ENCODE data around the gene KISS1.

KISS1 gene

GRCh38 chr1:204192046-204192445, 4.2 kb downstream of the KISS1 start:
- TF ChIP-seq, protein P1, sequence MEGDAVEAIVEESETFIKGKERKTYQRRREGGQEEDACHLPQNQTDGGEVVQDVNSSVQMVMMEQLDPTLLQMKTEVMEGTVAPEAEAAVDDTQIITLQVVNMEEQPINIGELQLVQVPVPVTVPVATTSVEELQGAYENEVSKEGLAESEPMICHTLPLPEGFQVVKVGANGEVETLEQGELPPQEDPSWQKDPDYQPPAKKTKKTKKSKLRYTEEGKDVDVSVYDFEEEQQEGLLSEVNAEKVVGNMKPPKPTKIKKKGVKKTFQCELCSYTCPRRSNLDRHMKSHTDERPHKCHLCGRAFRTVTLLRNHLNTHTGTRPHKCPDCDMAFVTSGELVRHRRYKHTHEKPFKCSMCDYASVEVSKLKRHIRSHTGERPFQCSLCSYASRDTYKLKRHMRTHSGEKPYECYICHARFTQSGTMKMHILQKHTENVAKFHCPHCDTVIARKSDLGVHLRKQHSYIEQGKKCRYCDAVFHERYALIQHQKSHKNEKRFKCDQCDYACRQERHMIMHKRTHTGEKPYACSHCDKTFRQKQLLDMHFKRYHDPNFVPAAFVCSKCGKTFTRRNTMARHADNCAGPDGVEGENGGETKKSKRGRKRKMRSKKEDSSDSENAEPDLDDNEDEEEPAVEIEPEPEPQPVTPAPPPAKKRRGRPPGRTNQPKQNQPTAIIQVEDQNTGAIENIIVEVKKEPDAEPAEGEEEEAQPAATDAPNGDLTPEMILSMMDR (IDR thresholded peaks at IDR 0.05): no peak

- TF ChIP-seq, protein P1 (IDR thresholded peaks at IDR 0.05): no peak
Observed at GRCh38 chr1:204191456-204191855, 4.8 kb downstream of the KISS1 start.

GRCh38 chr1:204190212-204191211, 5.8 kb downstream of the KISS1 start:
- TF ChIP-seq, protein P1 (IDR thresholded peaks at IDR 0.05): no peak

- TF ChIP-seq, protein P1 (IDR thresholded peaks at IDR 0.05): no peak
Observed at GRCh38 chr1:204188959-204189639, 7.2 kb downstream of the KISS1 start.

DNA sequence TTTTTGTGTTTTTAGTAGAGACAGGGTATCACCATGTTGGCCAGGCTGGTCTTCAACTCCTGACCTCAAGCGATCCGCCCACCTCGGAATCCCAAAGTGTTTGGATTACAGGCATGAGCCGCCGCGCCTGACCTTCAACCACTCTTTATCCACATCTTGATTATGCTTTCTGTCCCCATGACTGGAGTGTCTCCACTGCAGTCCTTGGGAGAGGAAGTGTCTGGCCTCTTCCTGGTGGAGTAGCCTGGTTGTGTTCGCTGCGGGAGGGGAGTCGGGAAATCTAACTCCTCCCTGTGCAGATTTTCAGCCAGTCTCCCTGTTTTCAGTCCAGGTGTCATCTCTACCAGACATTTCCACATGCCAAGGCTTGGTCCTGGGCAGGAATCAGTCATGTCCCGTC, 9.7 kb downstream of the KISS1 start:
- TF ChIP-seq, protein P1 (IDR thresholded peaks at IDR 0.05): no peak

DNA sequence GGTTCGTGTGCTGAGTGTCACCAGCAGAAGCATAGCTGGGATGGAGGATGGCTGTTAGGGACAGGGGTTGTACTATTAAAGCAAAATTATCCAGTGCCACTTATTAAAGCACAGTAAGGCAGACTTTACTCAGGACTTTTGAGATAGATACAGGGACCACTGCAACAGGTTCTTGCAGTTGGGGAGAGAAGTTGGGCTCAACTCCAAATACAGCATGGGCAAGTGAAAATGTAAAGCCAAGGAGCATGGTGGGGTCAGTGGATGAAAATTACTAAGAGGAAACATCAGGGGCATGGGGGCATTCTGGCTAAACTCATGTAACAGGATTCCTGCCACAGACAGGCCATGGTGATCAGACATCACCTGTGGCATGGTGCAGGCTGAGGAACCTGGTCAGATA, 15.2 kb downstream of the KISS1 start:
- TF ChIP-seq, protein P1 (IDR thresholded peaks at IDR 0.05): no peak

- TF ChIP-seq, protein P1 (IDR thresholded peaks at IDR 0.05): no peak
Observed at GRCh38 chr1:204180133-204180532, 16.2 kb downstream of the KISS1 start.
